ENCODE data around the gene FPR2.
"Not testable (repeated sequence)": the region's sequence is repeated elsewhere in the genome, so short reads cannot be mapped to it uniquely, and the experiment has no call there.

Gene FPR2

DNA sequence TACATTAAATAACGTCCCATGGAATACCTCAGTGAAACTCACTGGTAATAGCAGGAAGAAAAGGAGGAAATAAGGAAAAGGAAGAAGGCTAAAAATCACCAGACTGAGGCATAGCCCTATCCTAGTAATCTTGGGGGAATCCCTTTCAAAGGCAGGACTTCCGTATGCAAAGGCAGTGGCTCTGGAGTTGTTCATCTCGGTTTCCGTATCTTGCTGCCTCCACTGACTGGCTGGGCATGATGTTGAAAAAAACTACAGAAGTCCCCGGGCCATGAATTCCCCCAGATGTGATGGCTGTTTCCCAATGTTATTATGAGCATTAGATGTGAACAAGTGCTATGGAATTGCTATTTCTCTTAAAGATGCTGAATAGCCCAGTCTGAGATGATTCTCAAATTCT lies 5.5 kb downstream of the FPR2 start:
- H3K4me3 ChIP-seq (ENCODE audit: low read length), result no peak overlapping the region
- no peaks in the 10 kb centered on the region; the same call in 1 of the 2 replicates for H3K4me1 ChIP-seq (ENCODE audit: insufficient read depth, low read length)
- H3K9ac ChIP-seq (ENCODE audit: low read depth, low read length), result no peak overlapping the region
- no peaks in the 10 kb centered on the region for H3K9me3 ChIP-seq (ENCODE audit: insufficient read depth, low read depth, low read length)
- 87% methylated on average over 5 of the region's 5 CpGs for WGBS
- no peak overlapping the region for H3K27ac ChIP-seq (ENCODE audit: low read depth, low read length)
- no peaks in the 10 kb centered on the region for H3K27me3 ChIP-seq (ENCODE audit: insufficient read depth, low read length)
- H3K36me3 ChIP-seq (ENCODE audit: insufficient read depth, low read length), result no peaks in the 10 kb centered on the region

GRCh38 chr19:51771376-51772130 lies 10.6 kb downstream of the FPR2 start:
- H3K27ac ChIP-seq (ENCODE audit: low read depth, low read length), result no peak overlapping the region
- no peaks in the 10 kb centered on the region for H3K36me3 ChIP-seq (ENCODE audit: insufficient read depth, low read length)
- H3K9ac ChIP-seq (ENCODE audit: low read depth, low read length), result no peak overlapping the region
- H3K9me3 ChIP-seq (ENCODE audit: insufficient read depth, low read depth, low read length), result no peaks in the 10 kb centered on the region
- no peaks in the 10 kb centered on the region; the same call in 1 of the 2 replicates for H3K4me1 ChIP-seq (ENCODE audit: insufficient read depth, low read length)
- 80% methylated on average over 10 of the region's 10 CpGs for WGBS
- no peaks in the 10 kb centered on the region for H3K27me3 ChIP-seq (ENCODE audit: insufficient read depth, low read length)
- no peak overlapping the region for H3K4me3 ChIP-seq (ENCODE audit: low read length)

GRCh38 chr19:51772977-51773376 lies 12.0 kb downstream of the FPR2 start:
- Histone ChIP-seq H3K27ac (ENCODE audit: low read depth, low read length) (no peak overlapping the region), H3K36me3 (ENCODE audit: insufficient read depth, low read length) (no peaks in the 10 kb centered on the region), H3K9me3 (ENCODE audit: insufficient read depth, low read depth, low read length) (no peaks in the 10 kb centered on the region), H3K4me3 (ENCODE audit: low read length) (no peak overlapping the region), H3K4me1 (ENCODE audit: insufficient read depth, low read length) (no peaks in the 10 kb centered on the region; the same call in 1 of the 2 replicates), H3K27me3 (ENCODE audit: insufficient read depth, low read length) (no peaks in the 10 kb centered on the region), H3K9ac (ENCODE audit: low read depth, low read length) (no peak overlapping the region)
- WGBS, result 66% methylated on average over 5 of the region's 6 CpGs

- H3K27ac ChIP-seq (ENCODE audit: low read depth, low read length); H3K36me3 ChIP-seq (ENCODE audit: insufficient read depth, low read length); H3K4me1 ChIP-seq (ENCODE audit: insufficient read depth, low read length); H3K9me3 ChIP-seq (ENCODE audit: insufficient read depth, low read depth, low read length); H3K9ac ChIP-seq (ENCODE audit: low read depth, low read length); H3K4me3 ChIP-seq (ENCODE audit: low read length): not testable (repeated sequence)
- peaks cover 19% of the 10 kb centered on the region; the same call in 1 of the 2 replicates for H3K27me3 ChIP-seq (ENCODE audit: insufficient read depth, low read length)
- WGBS, result 97% methylated on average over 1 of the region's 1 CpG
These were observed 15.6 kb downstream of the FPR2 start for GRCh38 chr19:51776561-51776960.

- Histone ChIP-seq H3K4me1 (ENCODE audit: insufficient read depth, low read length) (no peaks in the 10 kb centered on the region), H3K9ac (ENCODE audit: low read depth, low read length) (no peak overlapping the region), H3K36me3 (ENCODE audit: insufficient read depth, low read length) (no peaks in the 10 kb centered on the region), H3K27ac (ENCODE audit: low read depth, low read length) (no peak overlapping the region), H3K9me3 (ENCODE audit: insufficient read depth, low read depth, low read length) (no peaks in the 10 kb centered on the region), H3K27me3 (ENCODE audit: insufficient read depth, low read length) (peaks cover 23% of the 10 kb centered on the region), H3K4me3 (ENCODE audit: low read length) (no peak overlapping the region)
- 39% methylated on average over 23 of the region's 23 CpGs for WGBS
These were observed 16.8 kb downstream of the FPR2 start for GRCh38 chr19:51777570-51778462.

GRCh38 chr19:51779181-51779580 lies 18.2 kb downstream of the FPR2 start:
- no peaks in the 10 kb centered on the region for H3K36me3 ChIP-seq (ENCODE audit: insufficient read depth, low read length)
- H3K27me3 ChIP-seq (ENCODE audit: insufficient read depth, low read length), result peaks cover 23% of the 10 kb centered on the region
- WGBS, result no CpG with 5 or more reads among the region's 1 CpG
- H3K9ac ChIP-seq (ENCODE audit: low read depth, low read length), result no peak overlapping the region
- H3K4me3 ChIP-seq (ENCODE audit: low read length), result no peak overlapping the region
- H3K27ac ChIP-seq (ENCODE audit: low read depth, low read length), result no peak overlapping the region
- no peaks in the 10 kb centered on the region for H3K9me3 ChIP-seq (ENCODE audit: insufficient read depth, low read depth, low read length)
- H3K4me1 ChIP-seq (ENCODE audit: insufficient read depth, low read length), result no peaks in the 10 kb centered on the region

- WGBS, result 64% methylated on average over 2 of the region's 2 CpGs
- Histone ChIP-seq H3K4me1 (ENCODE audit: insufficient read depth, low read length) (no peaks in the 10 kb centered on the region), H3K4me3 (ENCODE audit: low read length) (no peak overlapping the region), H3K9ac (ENCODE audit: low read depth, low read length) (no peak overlapping the region), H3K27ac (ENCODE audit: low read depth, low read length) (no peak overlapping the region), H3K36me3 (ENCODE audit: insufficient read depth, low read length) (no peaks in the 10 kb centered on the region), H3K9me3 (ENCODE audit: insufficient read depth, low read depth, low read length) (no peaks in the 10 kb centered on the region), H3K27me3 (ENCODE audit: insufficient read depth, low read length) (peaks cover 23% of the 10 kb centered on the region)
These were observed 18.7 kb downstream of the FPR2 start for GRCh38 chr19:51779703-51780102.

DNA sequence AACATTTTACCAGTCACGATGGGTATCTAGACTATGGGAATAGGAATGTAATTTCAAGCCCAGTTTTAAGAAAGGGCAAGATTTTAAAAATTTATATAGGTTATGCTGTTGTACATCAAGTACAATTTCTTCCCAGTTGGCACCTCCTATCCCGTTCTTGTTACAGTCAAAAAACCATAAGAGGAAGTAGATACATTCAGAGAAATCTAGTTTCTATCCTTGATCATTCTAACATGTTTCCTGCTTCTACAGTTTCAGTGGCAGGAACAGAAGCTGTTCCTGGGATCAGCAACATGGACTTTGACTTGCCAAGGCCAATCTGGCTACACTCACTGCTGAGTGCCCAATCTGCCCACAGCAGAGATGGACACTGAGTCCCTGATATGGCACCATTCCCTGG lies 19.3 kb downstream of the FPR2 start:
- Histone ChIP-seq H3K27ac (ENCODE audit: low read depth, low read length) (no peak overlapping the region), H3K27me3 (ENCODE audit: insufficient read depth, low read length) (peaks cover 23% of the 10 kb centered on the region), H3K4me1 (ENCODE audit: insufficient read depth, low read length) (no peaks in the 10 kb centered on the region), H3K4me3 (ENCODE audit: low read length) (no peak overlapping the region), H3K36me3 (ENCODE audit: insufficient read depth, low read length) (no peaks in the 10 kb centered on the region), H3K9me3 (ENCODE audit: insufficient read depth, low read depth, low read length) (no peaks in the 10 kb centered on the region), H3K9ac (ENCODE audit: low read depth, low read length) (no peak overlapping the region)
- WGBS, result 67% methylated on average over 2 of the region's 2 CpGs

- Histone ChIP-seq H3K9ac (ENCODE audit: low read depth, low read length) (no peak overlapping the region), H3K4me3 (ENCODE audit: low read length) (no peak overlapping the region), H3K27ac (ENCODE audit: low read depth, low read length) (no peak overlapping the region), H3K9me3 (ENCODE audit: insufficient read depth, low read depth, low read length) (0 out of 2 replicates have a peak, but pooled peaks cover 5% of the 10 kb centered on the region), H3K4me1 (ENCODE audit: insufficient read depth, low read length) (no peaks in the 10 kb centered on the region), H3K27me3 (ENCODE audit: insufficient read depth, low read length) (peaks cover 23% of the 10 kb centered on the region), H3K36me3 (ENCODE audit: insufficient read depth, low read length) (no peaks in the 10 kb centered on the region)
- WGBS, result 65% methylated on average over 3 of the region's 3 CpGs
These were observed 21.0 kb downstream of the FPR2 start for GRCh38 chr19:51781999-51782398.

GRCh38 chr19:51783372-51783771 lies 22.4 kb downstream of the FPR2 start:
- no peaks in the 10 kb centered on the region for H3K4me1 ChIP-seq (ENCODE audit: insufficient read depth, low read length)
- H3K36me3 ChIP-seq (ENCODE audit: insufficient read depth, low read length), result no peaks in the 10 kb centered on the region
- H3K27me3 ChIP-seq (ENCODE audit: insufficient read depth, low read length), result peaks cover 23% of the 10 kb centered on the region
- H3K27ac ChIP-seq (ENCODE audit: low read depth, low read length), result no peak overlapping the region
- H3K4me3 ChIP-seq (ENCODE audit: low read length), result no peak overlapping the region
- WGBS, result 39% methylated on average over 3 of the region's 3 CpGs
- peaks cover 8% of the 10 kb centered on the region; the same call in 1 of the 2 replicates for H3K9me3 ChIP-seq (ENCODE audit: insufficient read depth, low read depth, low read length)
- no peak overlapping the region for H3K9ac ChIP-seq (ENCODE audit: low read depth, low read length)

DNA sequence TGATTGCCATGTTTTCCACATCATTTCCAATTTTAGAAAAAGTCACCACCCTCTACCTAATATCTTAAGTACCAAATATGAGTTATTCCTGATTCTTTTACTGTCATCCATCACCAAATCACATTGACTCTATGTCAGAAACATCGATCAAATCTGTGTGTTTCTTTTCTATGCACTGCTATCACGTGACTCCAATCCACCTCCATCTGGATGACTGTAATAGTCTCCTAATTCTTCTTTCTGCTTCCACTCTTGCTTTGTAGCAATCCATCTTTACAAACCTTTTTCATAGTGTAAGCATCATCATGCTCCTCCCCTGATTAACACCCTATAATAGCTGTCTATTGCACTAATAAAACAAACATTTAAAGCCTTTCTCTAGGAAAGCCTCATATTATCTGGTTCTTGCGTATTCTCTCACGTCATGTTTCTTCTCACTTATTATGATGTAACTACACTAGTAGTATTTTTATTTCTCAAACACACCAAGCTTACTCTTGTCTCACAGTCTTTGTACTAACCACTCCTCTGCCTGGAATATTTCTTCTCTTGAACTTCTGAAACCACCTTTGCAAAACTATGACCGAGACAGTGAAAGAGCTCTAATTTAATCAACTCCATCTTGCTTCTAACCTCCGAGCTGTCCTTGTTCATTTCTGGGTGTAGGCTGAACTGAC lies 23.3 kb downstream of the FPR2 start:
- no peaks in the 10 kb centered on the region for H3K4me1 ChIP-seq (ENCODE audit: insufficient read depth, low read length)
- no peak overlapping the region for H3K27ac ChIP-seq (ENCODE audit: low read depth, low read length)
- H3K36me3 ChIP-seq (ENCODE audit: insufficient read depth, low read length), result no peaks in the 10 kb centered on the region
- H3K9ac ChIP-seq (ENCODE audit: low read depth, low read length), result no peak overlapping the region
- H3K9me3 ChIP-seq (ENCODE audit: insufficient read depth, low read depth, low read length), result peaks cover 8% of the 10 kb centered on the region; the same call in 1 of the 2 replicates
- H3K4me3 ChIP-seq (ENCODE audit: low read length), result no peak overlapping the region
- WGBS, result 73% methylated on average over 5 of the region's 6 CpGs
- H3K27me3 ChIP-seq (ENCODE audit: insufficient read depth, low read length), result peaks cover 21% of the 10 kb centered on the region

Data from HUES64 (cell line).